HG02678 (cell line): Measurements from ENCODE around the gene TRAPPC2L.

Experiments used
- ATAC-seq: cut with Tn5 transposase; IDR thresholded peaks from one replicate; pipeline ENCODE4 v1.9.1; 2021; ENCODE audit warnings: mild to moderate bottlenecking, moderate library complexity; ENCODE audit not compliant: unreplicated experiment

TRAPPC2L gene

GRCh38 chr16:88906020-88906419 lies 49.1 kb downstream of the TRAPPC2L start:
- no peak for ATAC-seq

- no peak for ATAC-seq
These were observed 49.7 kb downstream of the TRAPPC2L start for GRCh38 chr16:88906535-88907105.

GRCh38 chr16:88907768-88908167 lies 50.8 kb downstream of the TRAPPC2L start:
- ATAC-seq = no peak

- ATAC-seq = no peak
These were observed 51.4 kb downstream of the TRAPPC2L start for GRCh38 chr16:88908307-88908706.

GRCh38 chr16:88909431-88910210 lies 52.7 kb downstream of the TRAPPC2L start:
- ATAC-seq = no peak

GRCh38 chr16:88910284-88911135 lies 53.6 kb downstream of the TRAPPC2L start:
- ATAC-seq = no peak

- no peak for ATAC-seq
These were observed 54.4 kb downstream of the TRAPPC2L start for GRCh38 chr16:88911136-88911945.

- no peak for ATAC-seq
These were observed 55.0 kb downstream of the TRAPPC2L start for GRCh38 chr16:88911946-88912310.
